OCI-LY3 (cell line): ENCODE measurements around the gene PDZRN3.

Experiments used
- H2AFZ ChIP-seq: fragments of 200-600, 300-600 bp; shearing (Covaris generic); 2 replicates; pipeline ENCODE4 v1.6.0; 2014; ENCODE audit warnings: antibody characterized with exemption, low read depth, low read length
- H3K27ac ChIP-seq: fragments of 200-600, 300-600 bp; sonication (generic); 2 replicates; pipeline ENCODE4 v1.5.1; 2014; ENCODE audit warnings: mild to moderate bottlenecking, low read length, moderate library complexity, mixed read lengths
- H3K27me3 ChIP-seq: fragments of 200-600, 300-600 bp; sonication (generic); 2 replicates; pipeline ENCODE4 v1.6.1; 2014; ENCODE audit warnings: low read depth, low read length, mixed read lengths
- H3K36me3 ChIP-seq: fragments of 200-600, 300-600 bp; sonication (generic); replicated peaks from 2 replicates; pipeline ENCODE3; 2014; ENCODE audit warnings: low read depth, low read length, mixed read lengths
- H3K4me1 ChIP-seq: fragments of 300-600, 200-600 bp; sonication (generic); 2 replicates; pipeline ENCODE4 v1.6.1; 2014; ENCODE audit warnings: low read length, mixed read lengths
- H3K4me2 ChIP-seq: fragments of 200-600, 300-600 bp; sonication (generic); 2 replicates; pipeline ENCODE4 v1.6.1; 2014; ENCODE audit warnings: low read length, mixed read lengths
- H3K4me3 ChIP-seq: fragments of 300-600, 200-600 bp; sonication (generic); 2 replicates; pipeline ENCODE4 v1.5.1; 2014; ENCODE audit warnings: antibody characterized with exemption, mild to moderate bottlenecking, low read length, moderate library complexity
- H3K79me2 ChIP-seq: fragments of 300-600, 200-600 bp; shearing (Covaris generic); 2 replicates; pipeline ENCODE4 v1.6.1; 2014; ENCODE audit warnings: mild to moderate bottlenecking, low read length, mixed read lengths
- H3K9ac ChIP-seq: fragments of 300-600, 200-600 bp; shearing (Covaris generic); 2 replicates; pipeline ENCODE4 v1.6.0; 2014; ENCODE audit warnings: mild to moderate bottlenecking, low read length, moderate library complexity
- H3K9me3 ChIP-seq: fragments of 200-600, 300-600 bp; shearing (Covaris generic); 2 replicates; pipeline ENCODE4 v1.6.1; 2014; ENCODE audit warnings: low read length, mixed read lengths; ENCODE audit not compliant: insufficient read depth
- H4K20me1 ChIP-seq: fragments of 200-600, 300-600 bp; sonication (generic); 2 replicates; pipeline ENCODE4 v1.6.1; 2016; ENCODE audit warnings: low read length, mixed read lengths; ENCODE audit not compliant: insufficient read depth
- CTCF ChIP-seq: fragments of 200-600, 300-600 bp; sonication (generic); IDR thresholded peaks from 2 replicates; pipeline ENCODE4 v1.5.1; 2014; ENCODE audit warnings: antibody characterized with exemption, low read length, low read depth
- EZH2phosphoT487 ChIP-seq: fragments of 200-600 bp; shearing (Covaris generic); IDR thresholded peaks from 2 replicates; pipeline ENCODE4 v1.6.1; 2018; ENCODE audit warnings: antibody characterized with exemption, mixed run types, low read depth

Gene PDZRN3

GRCh38 chr3:73529308-73530021, 95.3 kb downstream of the PDZRN3 start:
- Histone ChIP-seq H3K4me2 (no peak overlapping the region), H2AFZ (no peak overlapping the region), H3K36me3 (no peaks in the 10 kb centered on the region), H3K27me3 (peaks cover 26% of the 10 kb centered on the region; the same call in 1 of the 2 replicates), H3K27ac (no peak overlapping the region), H3K9me3 (no peaks in the 10 kb centered on the region), H4K20me1 (no peaks in the 10 kb centered on the region), H3K9ac (no peak overlapping the region), H3K4me3 (no peak overlapping the region), H3K79me2 (no peaks in the 10 kb centered on the region), H3K4me1 (no peaks in the 10 kb centered on the region)
- TF ChIP-seq CTCF (no peak), EZH2phosphoT487 (no peak)

GRCh38 chr3:73525591-73525990, 99.2 kb downstream of the PDZRN3 start:
- TF ChIP-seq EZH2phosphoT487 (no peak), CTCF (no peak)
- Histone ChIP-seq H3K4me2 (no peak overlapping the region), H3K4me3 (no peak overlapping the region), H2AFZ (no peak overlapping the region), H3K79me2 (no peaks in the 10 kb centered on the region), H3K27ac (no peak overlapping the region), H3K27me3 (peaks cover 25% of the 10 kb centered on the region; the same call in 1 of the 2 replicates), H3K9me3 (no peaks in the 10 kb centered on the region), H3K4me1 (no peaks in the 10 kb centered on the region), H3K36me3 (no peaks in the 10 kb centered on the region), H4K20me1 (no peaks in the 10 kb centered on the region), H3K9ac (no peak overlapping the region)

GRCh38 chr3:73523661-73524060, 101.1 kb downstream of the PDZRN3 start:
- H3K79me2 ChIP-seq: no peaks in the 10 kb centered on the region
- H4K20me1 ChIP-seq: no peaks in the 10 kb centered on the region
- no peak overlapping the region for H3K27ac ChIP-seq
- no peak overlapping the region for H2AFZ ChIP-seq
- H3K9ac ChIP-seq: no peak overlapping the region
- TF ChIP-seq CTCF (no peak), EZH2phosphoT487 (no peak)
- no peaks in the 10 kb centered on the region for H3K4me1 ChIP-seq
- H3K27me3 ChIP-seq: peaks cover 21% of the 10 kb centered on the region; the same call in 1 of the 2 replicates
- H3K4me2 ChIP-seq: no peak overlapping the region
- no peak overlapping the region for H3K4me3 ChIP-seq
- no peaks in the 10 kb centered on the region for H3K36me3 ChIP-seq
- H3K9me3 ChIP-seq: no peaks in the 10 kb centered on the region

GRCh38 chr3:73521734-73522336, 102.9 kb downstream of the PDZRN3 start:
- H2AFZ ChIP-seq: no peak overlapping the region
- TF ChIP-seq CTCF (no peak), EZH2phosphoT487 (no peak)
- no peak overlapping the region for H3K4me2 ChIP-seq

More at GRCh38 chr3:73521734-73522336, 102.9 kb downstream of the PDZRN3 start:
- Histone ChIP-seq H3K36me3 (no peaks in the 10 kb centered on the region), H3K27ac (no peak overlapping the region), H3K79me2 (no peaks in the 10 kb centered on the region), H3K4me3 (no peak overlapping the region), H3K27me3 (peaks cover 14% of the 10 kb centered on the region; the same call in 1 of the 2 replicates), H3K9ac (no peak overlapping the region), H4K20me1 (no peaks in the 10 kb centered on the region), H3K4me1 (no peaks in the 10 kb centered on the region), H3K9me3 (no peaks in the 10 kb centered on the region)
